ENCODE results near the gene MCUB.

The MCUB gene

GRCh38 chr4:109622626-109623025 lies 62.6 kb downstream of the MCUB start:
- Histone ChIP-seq H3K27ac (no peak overlapping the region), H3K36me3 (no peaks in the 10 kb centered on the region), H3K27me3 (peaks cover 25% of the 10 kb centered on the region), H3K4me1 (ENCODE audit: control insufficient read depth in 1 of 2, insufficient read depth in 1 of 2, low read depth in 1 of 2, low read length in 1 of 2) (no peaks in the 10 kb centered on the region), H3K9me3 (no peaks in the 10 kb centered on the region), H3K4me3 (ENCODE audit: low read depth in 1 of 2, low read length in 1 of 2) (no peak overlapping the region)
- no peak for TF ChIP-seq CTCF (IDR thresholded peaks at IDR 0.05)

- Histone ChIP-seq H3K36me3 (no peaks in the 10 kb centered on the region), H3K4me3 (ENCODE audit: low read depth in 1 of 2, low read length in 1 of 2) (no peak overlapping the region), H3K9me3 (no peaks in the 10 kb centered on the region), H3K27ac (no peak overlapping the region), H3K4me1 (ENCODE audit: control insufficient read depth in 1 of 2, insufficient read depth in 1 of 2, low read depth in 1 of 2, low read length in 1 of 2) (no peaks in the 10 kb centered on the region), H3K27me3 (peaks cover 25% of the 10 kb centered on the region)
- no peak for TF ChIP-seq CTCF (IDR thresholded peaks at IDR 0.05)
Measured at GRCh38 chr4:109624536-109624935, 64.5 kb downstream of the MCUB start.

- Histone ChIP-seq H3K9me3 (no peaks in the 10 kb centered on the region), H3K27ac (no peak overlapping the region), H3K27me3 (peaks cover 25% of the 10 kb centered on the region), H3K36me3 (no peaks in the 10 kb centered on the region), H3K4me1 (ENCODE audit: control insufficient read depth in 1 of 2, insufficient read depth in 1 of 2, low read depth in 1 of 2, low read length in 1 of 2) (no peaks in the 10 kb centered on the region), H3K4me3 (ENCODE audit: low read depth in 1 of 2, low read length in 1 of 2) (no peak overlapping the region)
- TF ChIP-seq CTCF (IDR thresholded peaks at IDR 0.05), result no peak
Measured at GRCh38 chr4:109627361-109627760, 67.3 kb downstream of the MCUB start.

- no peak overlapping the region for H3K4me3 ChIP-seq (ENCODE audit: low read depth in 1 of 2, low read length in 1 of 2)
- no peaks in the 10 kb centered on the region for H3K4me1 ChIP-seq (ENCODE audit: control insufficient read depth in 1 of 2, insufficient read depth in 1 of 2, low read depth in 1 of 2, low read length in 1 of 2)
- peaks cover 16% of the 10 kb centered on the region for H3K27me3 ChIP-seq
- no peaks in the 10 kb centered on the region for H3K9me3 ChIP-seq
- no peaks in the 10 kb centered on the region for H3K36me3 ChIP-seq
- H3K27ac ChIP-seq, result no peak overlapping the region
- no peak for TF ChIP-seq CTCF (IDR thresholded peaks at IDR 0.05)
Measured at GRCh38 chr4:109629775-109630174, 69.7 kb downstream of the MCUB start.

GRCh38 chr4:109631532-109632108 lies 71.6 kb downstream of the MCUB start:
- Histone ChIP-seq H3K9me3 (no peaks in the 10 kb centered on the region), H3K4me1 (ENCODE audit: control insufficient read depth in 1 of 2, insufficient read depth in 1 of 2, low read depth in 1 of 2, low read length in 1 of 2) (no peaks in the 10 kb centered on the region), H3K36me3 (no peaks in the 10 kb centered on the region), H3K27ac (no peak overlapping the region), H3K4me3 (ENCODE audit: low read depth in 1 of 2, low read length in 1 of 2) (no peak overlapping the region), H3K27me3 (no peaks in the 10 kb centered on the region)
- no peak for TF ChIP-seq CTCF (IDR thresholded peaks at IDR 0.05)

- no peaks in the 10 kb centered on the region for H3K27me3 ChIP-seq
- no peak overlapping the region for H3K27ac ChIP-seq
- no peaks in the 10 kb centered on the region for H3K9me3 ChIP-seq
- no peaks in the 10 kb centered on the region for H3K36me3 ChIP-seq
- no peak for TF ChIP-seq CTCF (IDR thresholded peaks at IDR 0.05)
- no peaks in the 10 kb centered on the region for H3K4me1 ChIP-seq (ENCODE audit: control insufficient read depth in 1 of 2, insufficient read depth in 1 of 2, low read depth in 1 of 2, low read length in 1 of 2)
- no peak overlapping the region for H3K4me3 ChIP-seq (ENCODE audit: low read depth in 1 of 2, low read length in 1 of 2)
Measured at GRCh38 chr4:109640644-109641043, 80.6 kb downstream of the MCUB start.
